H1 (cell line): Measurements from ENCODE around the gene GALNT15. TPM values are rescaled to one million over a fixed set of nuclear protein-coding genes. Genes with fewer than 3 reads are reported as not detected.

Experiments used
- CTCF ChIA-PET: fragments of 300-600 bp; sonication (Branson Sonifier 250); formaldehyde crosslinking; loops from one replicate; lab custom pipeline; 2021; ENCODE audit not compliant: partially characterized antibody; lab: Charles Lee
- POLR2A ChIA-PET: fragments of 300-600 bp; sonication (Branson Sonifier 250); formaldehyde crosslinking; loops from one replicate; lab custom pipeline; 2021; ENCODE audit warnings: inconsistent platforms; ENCODE audit not compliant: partially characterized antibody; lab: Charles Lee
- DNase-seq, 2 experiments: peaks; one replicate each; pipeline versions ENCODE4 v3.0.0 to v3.0.0-alpha.2; 2010 to 2022; ENCODE audit warnings: low spot score in 2 of 2, low read depth in 1 of 2, mixed read lengths in 1 of 2
- FAIRE-seq: peaks from 2 replicates; lab custom pipeline; 2011; peaks lifted over from hg19 to GRCh38; lab: Jason Lieb, UNC
- H2AFZ ChIP-seq: 2 replicates; pipeline ENCODE4 v1.8.1; 2012; ENCODE audit warnings: low read length, inconsistent platforms
- H2AK5ac ChIP-seq: 2 replicates; pipeline ENCODE4 v1.6.1; 2013; ENCODE audit warnings: low read depth, low read length
- H2BK120ac ChIP-seq: replicated peaks from 2 replicates; pipeline ENCODE3; 2013; ENCODE audit warnings: low read depth, low read length, inconsistent platforms
- H2BK12ac ChIP-seq: 2 replicates; pipeline ENCODE4 v1.6.1; 2013; ENCODE audit warnings: low read depth, low read length
- H2BK15ac ChIP-seq: 2 replicates; pipeline ENCODE4 v1.6.1; 2013; ENCODE audit warnings: low read length
- H2BK20ac ChIP-seq: 2 replicates; pipeline ENCODE4 v1.6.1; 2013; ENCODE audit warnings: low read length
- H2BK5ac ChIP-seq: 2 replicates; pipeline ENCODE4 v1.6.1; 2013; ENCODE audit warnings: low read depth, low read length
- H3K14ac ChIP-seq: 2 replicates; pipeline ENCODE4 v1.6.1; 2013; ENCODE audit warnings: inconsistent platforms; ENCODE audit not compliant: insufficient read length
- H3K18ac ChIP-seq: 2 replicates; pipeline ENCODE4 v1.6.1; 2013; ENCODE audit warnings: low read length; ENCODE audit errors: extremely low read depth
- H3K23ac ChIP-seq: 2 replicates; pipeline ENCODE4 v1.6.1; 2013; ENCODE audit warnings: inconsistent platforms; ENCODE audit not compliant: insufficient read length
- H3K23me2 ChIP-seq: 2 replicates; pipeline ENCODE4 v1.6.1; 2013; ENCODE audit warnings: low read depth, low read length
- H3K27ac ChIP-seq: 2 replicates; pipeline ENCODE4 v1.6.1; 2011; ENCODE audit warnings: low read depth, low read length, inconsistent platforms
- H3K27me3 ChIP-seq, 4 experiments: replicated peaks in 1 of 4; 1 replicate in 1 of 4; 2 replicates in 3 of 4; pipeline versions ENCODE4 v1.6.1 to v1.8.1; 2011 to 2013; ENCODE audit warnings: low read length in 3 of 4, mild to moderate bottlenecking in 3 of 4, inconsistent platforms in 2 of 4, mixed read lengths in 2 of 4, moderate library complexity in 1 of 4; ENCODE audit not compliant: control insufficient read depth in 3 of 4, insufficient read depth in 3 of 4; ENCODE audit errors: extremely low read depth in 1 of 4
- H3K36me3 ChIP-seq, 4 experiments: 2 replicates each; pipeline versions ENCODE4 v1.6.1 to v1.8.1; 2011 to 2013; ENCODE audit warnings: mild to moderate bottlenecking in 4 of 4, low read length in 3 of 4, moderate library complexity in 2 of 4, control low read depth in 1 of 4, inconsistent platforms in 1 of 4; ENCODE audit not compliant: insufficient read depth in 4 of 4, control insufficient read depth in 2 of 4
- H3K4ac ChIP-seq: replicated peaks from 2 replicates; pipeline ENCODE3; 2013; ENCODE audit warnings: low read length, low read depth, mixed read lengths, inconsistent platforms; ENCODE audit not compliant: insufficient read length
- H3K4me1 ChIP-seq, 4 experiments: replicated peaks in 1 of 4; 1 replicate in 1 of 4; 2 replicates in 3 of 4; pipeline versions ENCODE4 v1.6.1 to v1.8.1; 2011 to 2013; ENCODE audit warnings: low read length in 3 of 4, inconsistent platforms in 2 of 4, mixed read lengths in 1 of 4; ENCODE audit not compliant: insufficient read depth in 4 of 4, control insufficient read depth in 3 of 4
- H3K4me2 ChIP-seq, 2 experiments: 2 replicates each; pipeline versions ENCODE4 v1.6.1 to v1.8.1; 2011 to 2013; ENCODE audit warnings: low read depth in 2 of 2, low read length in 2 of 2, control low read depth in 1 of 2, inconsistent platforms in 1 of 2, mild to moderate bottlenecking in 1 of 2; ENCODE audit not compliant: insufficient read depth in 1 of 2
- H3K4me3 ChIP-seq, 4 experiments: fragments of 200-600, 300-600 bp in 1 of 4; sonication (generic), shearing (Covaris generic), sonication (Bioruptor Twin) in 1 of 4; 2 replicates each; pipeline versions ENCODE4 v1.5.1 to v1.8.1; 2011 to 2016; ENCODE audit warnings: low read length in 4 of 4, low read depth in 3 of 4, control low read depth in 2 of 4, inconsistent platforms in 2 of 4, mild to moderate bottlenecking in 2 of 4, mixed read lengths in 1 of 4, moderate library complexity in 1 of 4; ENCODE audit not compliant: insufficient read depth in 2 of 4; ENCODE audit errors: extremely low read depth in 1 of 4
- H3K56ac ChIP-seq: replicated peaks from 2 replicates; pipeline ENCODE3; 2013; ENCODE audit warnings: low read depth, mild to moderate bottlenecking, mixed read lengths, low read length, inconsistent platforms; ENCODE audit not compliant: insufficient read length
- H3K79me1 ChIP-seq: 2 replicates; pipeline ENCODE4 v1.6.1; 2013; ENCODE audit warnings: low read depth, low read length, control low read depth
- H3K79me2 ChIP-seq, 2 experiments: 2 replicates each; pipeline versions ENCODE4 v1.6.1 to v1.8.1; 2012 to 2013; ENCODE audit warnings: low read length in 2 of 2, mild to moderate bottlenecking in 2 of 2, inconsistent platforms in 1 of 2; ENCODE audit not compliant: insufficient read depth in 2 of 2, control insufficient read depth in 1 of 2
- H3K9ac ChIP-seq, 4 experiments: replicated peaks in 1 of 4; 1 replicate in 1 of 4; 2 replicates in 3 of 4; pipeline versions ENCODE4 v1.6.1 to v1.8.1; 2011 to 2013; ENCODE audit warnings: low read depth in 3 of 4, low read length in 3 of 4, control low read depth in 2 of 4, mild to moderate bottlenecking in 2 of 4, moderate library complexity in 2 of 4, inconsistent platforms in 1 of 4; ENCODE audit errors: extremely low read depth in 1 of 4
- H3K9me3 ChIP-seq, 2 experiments: 2 replicates each; pipeline versions ENCODE4 v1.6.1 to v1.8.1; 2012 to 2013; ENCODE audit warnings: mild to moderate bottlenecking in 2 of 2, moderate library complexity in 2 of 2, control low read depth in 1 of 2, inconsistent platforms in 1 of 2, low read depth in 1 of 2, low read length in 1 of 2, mixed read lengths in 1 of 2; ENCODE audit not compliant: insufficient read depth in 2 of 2
- H4K20me1 ChIP-seq, 2 experiments: replicated peaks in 1 of 2; 2 replicates each; pipeline versions ENCODE3 to v1.8.1; 2011 to 2013; ENCODE audit warnings: inconsistent platforms in 2 of 2, low read length in 2 of 2, mild to moderate bottlenecking in 1 of 2; ENCODE audit not compliant: insufficient read depth in 2 of 2, control insufficient read depth in 1 of 2
- H4K5ac ChIP-seq: 2 replicates; pipeline ENCODE4 v1.6.1; 2013; ENCODE audit warnings: low read length, low read depth, mixed read lengths, inconsistent platforms; ENCODE audit not compliant: insufficient read length
- H4K8ac ChIP-seq: 2 replicates; pipeline ENCODE4 v1.8.0; 2013; ENCODE audit warnings: mild to moderate bottlenecking, moderate library complexity, low read length, inconsistent platforms; ENCODE audit not compliant: insufficient read depth; ENCODE audit errors: extremely low read depth
- H4K91ac ChIP-seq: replicated peaks from 2 replicates; pipeline ENCODE3; 2013; ENCODE audit warnings: low read length, mixed read lengths, inconsistent platforms; ENCODE audit not compliant: insufficient read length
- CHD2 ChIP-seq: IDR thresholded peaks from 2 replicates; pipeline ENCODE4 v1.6.1; 2012; ENCODE audit warnings: low read length, improper control_type of control experiment
- KDM4A ChIP-seq: IDR thresholded peaks from one replicate; pipeline ENCODE4 v1.7.1; 2012; ENCODE audit warnings: low read depth, mild to moderate bottlenecking, moderate library complexity, low read length, inconsistent platforms; ENCODE audit not compliant: severe bottlenecking
- WGBS, 2 experiments: shearing (Covaris generic) in 1 of 2; methylation state at CpG; one replicate each; pipeline versions ENCODE4 v1.1.6 to v1.1.7; 2013 to 2015; ENCODE audit warnings: low lambda C conversion rate in 2 of 2, mixed read lengths in 2 of 2, inconsistent platforms in 1 of 2, low coverage in 1 of 2, missing lambda C conversion rate in 1 of 2; ENCODE audit not compliant: insufficient replicate concordance in 2 of 2, insufficient coverage in 1 of 2, insufficient read length in 1 of 2; ENCODE audit errors: extremely low coverage in 1 of 2, missing lambda C conversion rate in 1 of 2; 5-methylcytosine and 5-hydroxymethylcytosine counted together
- polyA plus RNA-seq, 7 experiments: library from polyadenylated mRNA; depleted of rRNA in 3 of 7; stranded (reverse) in 5 of 7; unstranded in 2 of 7; fragments of >200 nt in 5 of 7; fragments of 200-250 nt in 2 of 7; gene quantifications; 1 replicate in 5 of 7; 2 replicates in 1 of 7; 4 replicates in 1 of 7; pipeline versions ENCODE4 v1.2.1 to v1.2.3, GENCODE V29; 2011 to 2013; ENCODE audit warnings: missing spikeins in 2 of 7, mixed read lengths in 2 of 7
- total RNA-seq: library from RNA; stranded (reverse); fragmentation: NEBNext Ultra II Directional; extraction: Animal tissue kit (Norgen Biotek cat#: 25700); gene quantifications from 2 replicates; pipeline ENCODE4 v1.2.1, GENCODE V29; 2021
- TF ChIP-seq, protein P1 (sequence below): IDR thresholded peaks from 2 replicates; pipeline ENCODE4 v1.6.1; 2012; ENCODE audit warnings: low read length, inconsistent platforms
- TF ChIP-seq, protein P2 (sequence below): IDR thresholded peaks from 2 replicates; pipeline ENCODE4 v1.6.1; 2012; ENCODE audit warnings: inconsistent platforms

The GALNT15 gene
- total and polyA plus RNA-seq, 2 of the 8 experiments (the other 6 are each of a cell fraction or from before 2014, with no cell fraction given) = 0.02 TPM; not detected in 1

DNA sequence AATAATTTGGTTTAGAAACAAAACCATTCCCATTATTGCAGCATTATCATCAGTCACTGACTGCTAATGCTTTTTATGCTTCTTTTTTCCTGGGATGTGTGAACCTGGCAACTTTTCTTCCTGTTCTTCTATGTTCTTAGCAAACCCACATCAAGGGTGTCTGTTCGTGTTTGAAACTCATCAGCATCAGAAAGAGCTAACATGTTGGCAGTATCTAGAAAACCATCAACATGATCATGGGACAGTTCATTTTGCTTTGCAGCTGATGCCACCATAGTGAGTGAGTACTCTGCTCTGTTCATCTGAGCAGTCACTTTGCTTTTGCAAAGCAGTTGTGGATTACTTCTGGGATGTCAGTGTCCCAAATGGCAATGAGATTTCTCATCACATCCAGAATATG lies 84.4 kb downstream of the GALNT15 start:
- CTCF ChIA-PET = interaction anchor here (1.1 to 2.7 kb wide), 4 partner anchors 9 to 15 kb away, joined by 3 to 10 read pairs (median 6); no protein-coding TSS in a partner anchor
- Histone ChIP-seq H3K23me2 (peaks cover under 1% of the 10 kb centered on the region), H2BK12ac (no peak overlapping the region)
- TF ChIP-seq, protein P1, sequence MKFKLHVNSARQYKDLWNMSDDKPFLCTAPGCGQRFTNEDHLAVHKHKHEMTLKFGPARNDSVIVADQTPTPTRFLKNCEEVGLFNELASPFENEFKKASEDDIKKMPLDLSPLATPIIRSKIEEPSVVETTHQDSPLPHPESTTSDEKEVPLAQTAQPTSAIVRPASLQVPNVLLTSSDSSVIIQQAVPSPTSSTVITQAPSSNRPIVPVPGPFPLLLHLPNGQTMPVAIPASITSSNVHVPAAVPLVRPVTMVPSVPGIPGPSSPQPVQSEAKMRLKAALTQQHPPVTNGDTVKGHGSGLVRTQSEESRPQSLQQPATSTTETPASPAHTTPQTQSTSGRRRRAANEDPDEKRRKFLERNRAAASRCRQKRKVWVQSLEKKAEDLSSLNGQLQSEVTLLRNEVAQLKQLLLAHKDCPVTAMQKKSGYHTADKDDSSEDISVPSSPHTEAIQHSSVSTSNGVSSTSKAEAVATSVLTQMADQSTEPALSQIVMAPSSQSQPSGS = no peak
- TF ChIP-seq, protein P2, sequence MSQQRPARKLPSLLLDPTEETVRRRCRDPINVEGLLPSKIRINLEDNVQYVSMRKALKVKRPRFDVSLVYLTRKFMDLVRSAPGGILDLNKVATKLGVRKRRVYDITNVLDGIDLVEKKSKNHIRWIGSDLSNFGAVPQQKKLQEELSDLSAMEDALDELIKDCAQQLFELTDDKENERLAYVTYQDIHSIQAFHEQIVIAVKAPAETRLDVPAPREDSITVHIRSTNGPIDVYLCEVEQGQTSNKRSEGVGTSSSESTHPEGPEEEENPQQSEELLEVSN = no peak
- TF ChIP-seq CHD2 = no peak
- TF ChIP-seq KDM4A = no peak

More for the DNA sequence above, 84.4 kb downstream of the GALNT15 start:
- no peak overlapping the region for H3K4ac ChIP-seq
- no peak overlapping the region for H4K5ac ChIP-seq
- no peak overlapping the region for H2BK20ac ChIP-seq
- H3K4me3 ChIP-seq = no peak overlapping the region
- H3K79me1 ChIP-seq = peaks cover 4% of the 10 kb centered on the region
- no peak overlapping the region for H3K23ac ChIP-seq
- no peak overlapping the region for H2BK15ac ChIP-seq
- no peaks in the 10 kb centered on the region for H3K9me3 ChIP-seq
- H3K79me2 ChIP-seq = peaks cover 0 to 28% of the 10 kb centered on the region in 2 experiments; a peak in 3 of 4 replicates
- no peak overlapping the region for H3K9ac ChIP-seq
- H3K14ac ChIP-seq = no peak overlapping the region
- H3K56ac ChIP-seq = no peak overlapping the region
- no peak for DNase-seq
- FAIRE-seq = no peak
- peaks cover 0 to 13% (median 3%) of the 10 kb centered on the region in 4 experiments; a peak in 5 of 8 replicates for H3K36me3 ChIP-seq
- no peak overlapping the region for H2AK5ac ChIP-seq
- H3K4me2 ChIP-seq = no peak overlapping the region
- no peak overlapping the region for H4K91ac ChIP-seq
- no peak overlapping the region for H3K27ac ChIP-seq
- no peak overlapping the region for H3K18ac ChIP-seq
- no peak overlapping the region for H4K8ac ChIP-seq
- peaks cover 0 to 4% of the 10 kb centered on the region in 2 experiments for H4K20me1 ChIP-seq
- no peak overlapping the region for H2AFZ ChIP-seq
- no peaks in the 10 kb centered on the region; a peak in 1 of 7 replicates for H3K4me1 ChIP-seq
- H3K27me3 ChIP-seq = no peaks in the 10 kb centered on the region
- 82% methylated on average over 1 of the region's 1 CpG; no CpG with 5 or more reads in 1 of the 2 experiments for WGBS, 2 experiments
- H2BK120ac ChIP-seq = no peak overlapping the region
- POLR2A ChIA-PET = interaction anchor here (0.6 to 1.0 kb wide), 2 partner anchors 203 to 257 kb away, joined by 3 read pairs; no protein-coding TSS in a partner anchor
- no peak overlapping the region for H2BK5ac ChIP-seq
